WERI-Rb-1 (cell line): ENCODE results near the gene CAMTA1.
A peak's percentile ranks its signal among the peaks of the same experiment; 100 is the strongest.

Source experiments
- DNase-seq: peaks from one replicate; pipeline ENCODE4 v3.0.0-alpha.2; 2020
- H3K27ac ChIP-seq: fragments of 250-450 bp; sonication (Bioruptor Pico); 2 replicates; pipeline ENCODE4 v1.5.1; 2020; ENCODE audit warnings: mild to moderate bottlenecking, moderate library complexity
- H3K27me3 ChIP-seq: fragments of 250-450 bp; sonication (Bioruptor Pico); 2 replicates; pipeline ENCODE4 v1.5.1; 2021; ENCODE audit warnings: mild to moderate bottlenecking, low read depth, moderate library complexity; ENCODE audit not compliant: insufficient read depth, severe bottlenecking
- H3K36me3 ChIP-seq: fragments of 250-450 bp; sonication (Bioruptor Pico); 2 replicates; pipeline ENCODE4 v1.5.1; 2020; ENCODE audit warnings: mild to moderate bottlenecking, moderate library complexity
- H3K4me3 ChIP-seq: 2 replicates; pipeline ENCODE4 v1.5.1; 2011; ENCODE audit warnings: low read depth, mild to moderate bottlenecking, control low read depth, low read length
- H3K9me3 ChIP-seq: fragments of 250-450 bp; sonication (Bioruptor Pico); 2 replicates; pipeline ENCODE4 v1.5.1; 2021; ENCODE audit warnings: mild to moderate bottlenecking, moderate library complexity; ENCODE audit not compliant: severe bottlenecking
- TF ChIP-seq, protein P1 (sequence below): IDR thresholded peaks from 2 replicates; pipeline ENCODE4 v1.5.1; 2011; ENCODE audit warnings: low read depth, mild to moderate bottlenecking, control low read depth, inconsistent platforms, low read length

CAMTA1 gene

DNA sequence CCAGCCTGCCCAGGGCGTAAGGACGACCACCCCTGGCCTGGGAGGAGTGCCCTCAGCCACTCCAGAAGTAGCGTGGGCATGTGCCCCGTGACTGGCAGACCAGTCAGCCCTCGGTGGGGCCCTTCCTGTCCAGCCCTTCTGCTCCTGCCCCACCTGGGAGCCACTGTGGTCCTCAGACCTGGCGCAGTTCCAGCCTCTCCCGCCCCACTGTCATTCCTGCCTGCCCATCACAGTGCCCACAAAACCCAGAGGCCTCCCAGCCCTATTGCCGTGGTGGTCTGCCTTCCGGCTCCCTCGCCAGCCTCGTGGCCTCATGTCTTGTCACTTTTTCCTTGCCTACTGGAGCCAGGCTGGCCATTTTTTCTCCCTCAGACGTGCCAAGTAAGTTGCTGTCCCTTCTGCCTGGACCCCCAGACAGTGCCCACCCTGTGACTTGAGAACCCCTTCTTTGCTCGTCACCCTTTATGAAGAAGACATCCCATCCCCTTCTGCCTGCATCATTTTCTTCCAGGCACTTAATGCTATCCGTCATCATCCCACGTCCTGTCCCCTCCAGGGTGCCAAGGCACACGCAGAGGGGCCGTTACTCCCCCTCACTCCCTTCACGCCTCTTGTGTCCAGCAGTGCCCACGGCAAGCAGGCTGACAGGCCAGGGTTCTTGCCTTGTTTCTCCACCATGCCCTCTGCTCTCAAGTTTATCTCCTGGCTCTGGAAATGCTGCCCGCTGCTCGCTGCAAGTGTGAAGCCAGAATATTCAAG is 122.6 kb downstream of the CAMTA1 start:
- Histone ChIP-seq H3K27me3 (no peaks in the 10 kb centered on the region), H3K27ac (no peak overlapping the region), H3K36me3 (no peaks in the 10 kb centered on the region), H3K9me3 (no peaks in the 10 kb centered on the region), H3K4me3 (no peak overlapping the region)
- no peak for DNase-seq
- TF ChIP-seq, protein P1, sequence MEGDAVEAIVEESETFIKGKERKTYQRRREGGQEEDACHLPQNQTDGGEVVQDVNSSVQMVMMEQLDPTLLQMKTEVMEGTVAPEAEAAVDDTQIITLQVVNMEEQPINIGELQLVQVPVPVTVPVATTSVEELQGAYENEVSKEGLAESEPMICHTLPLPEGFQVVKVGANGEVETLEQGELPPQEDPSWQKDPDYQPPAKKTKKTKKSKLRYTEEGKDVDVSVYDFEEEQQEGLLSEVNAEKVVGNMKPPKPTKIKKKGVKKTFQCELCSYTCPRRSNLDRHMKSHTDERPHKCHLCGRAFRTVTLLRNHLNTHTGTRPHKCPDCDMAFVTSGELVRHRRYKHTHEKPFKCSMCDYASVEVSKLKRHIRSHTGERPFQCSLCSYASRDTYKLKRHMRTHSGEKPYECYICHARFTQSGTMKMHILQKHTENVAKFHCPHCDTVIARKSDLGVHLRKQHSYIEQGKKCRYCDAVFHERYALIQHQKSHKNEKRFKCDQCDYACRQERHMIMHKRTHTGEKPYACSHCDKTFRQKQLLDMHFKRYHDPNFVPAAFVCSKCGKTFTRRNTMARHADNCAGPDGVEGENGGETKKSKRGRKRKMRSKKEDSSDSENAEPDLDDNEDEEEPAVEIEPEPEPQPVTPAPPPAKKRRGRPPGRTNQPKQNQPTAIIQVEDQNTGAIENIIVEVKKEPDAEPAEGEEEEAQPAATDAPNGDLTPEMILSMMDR = no peak

DNA sequence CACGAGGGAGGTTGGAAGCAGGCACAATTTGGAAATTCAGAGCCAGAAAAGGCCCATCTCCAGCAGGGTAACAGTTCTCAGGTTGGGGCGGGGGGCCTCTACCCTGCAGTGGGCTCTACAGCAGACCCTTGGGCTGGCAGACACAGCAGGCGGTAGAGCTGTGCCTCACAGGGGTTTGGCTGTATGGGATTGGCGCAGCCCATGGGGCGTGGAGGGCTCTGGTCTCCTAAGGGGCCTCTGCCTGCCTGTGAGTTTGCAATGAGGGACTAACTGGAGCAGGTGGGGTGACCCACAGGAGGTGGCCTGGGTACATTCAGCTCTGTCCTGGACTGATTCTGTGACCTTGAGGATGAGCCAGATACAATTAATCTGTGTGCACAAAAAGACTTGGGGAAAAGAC is 124.1 kb downstream of the CAMTA1 start:
- TF ChIP-seq, protein P1 = no peak
- DNase-seq = no peak
- Histone ChIP-seq H3K27ac (no peak overlapping the region), H3K9me3 (no peaks in the 10 kb centered on the region), H3K36me3 (no peaks in the 10 kb centered on the region), H3K4me3 (no peak overlapping the region), H3K27me3 (no peaks in the 10 kb centered on the region)

DNA sequence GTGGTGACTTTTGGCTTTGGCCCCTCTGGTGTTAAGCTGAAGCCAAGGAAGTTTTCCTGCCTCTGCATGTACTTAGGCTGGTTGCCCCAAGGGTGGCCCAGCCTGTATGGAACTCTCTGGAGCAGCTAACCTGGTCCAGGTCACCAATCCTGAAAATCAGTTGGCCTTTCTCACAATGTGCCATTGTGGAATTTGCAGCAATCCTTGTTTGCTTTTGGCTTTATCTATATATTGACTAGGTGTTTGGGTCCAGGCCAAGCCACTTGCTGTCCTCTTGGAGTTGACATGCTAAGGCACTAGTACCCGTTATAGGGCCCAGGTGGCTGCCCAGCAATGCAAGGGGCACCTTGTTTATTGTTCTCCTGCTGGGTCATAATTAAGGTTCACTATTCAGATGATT is 124.6 kb downstream of the CAMTA1 start:
- H3K36me3 ChIP-seq = no peaks in the 10 kb centered on the region
- H3K9me3 ChIP-seq = no peaks in the 10 kb centered on the region
- no peak overlapping the region for H3K4me3 ChIP-seq
- DNase-seq = no peak
- TF ChIP-seq, protein P1 = no peak
- no peaks in the 10 kb centered on the region for H3K27me3 ChIP-seq
- no peak overlapping the region for H3K27ac ChIP-seq

DNA sequence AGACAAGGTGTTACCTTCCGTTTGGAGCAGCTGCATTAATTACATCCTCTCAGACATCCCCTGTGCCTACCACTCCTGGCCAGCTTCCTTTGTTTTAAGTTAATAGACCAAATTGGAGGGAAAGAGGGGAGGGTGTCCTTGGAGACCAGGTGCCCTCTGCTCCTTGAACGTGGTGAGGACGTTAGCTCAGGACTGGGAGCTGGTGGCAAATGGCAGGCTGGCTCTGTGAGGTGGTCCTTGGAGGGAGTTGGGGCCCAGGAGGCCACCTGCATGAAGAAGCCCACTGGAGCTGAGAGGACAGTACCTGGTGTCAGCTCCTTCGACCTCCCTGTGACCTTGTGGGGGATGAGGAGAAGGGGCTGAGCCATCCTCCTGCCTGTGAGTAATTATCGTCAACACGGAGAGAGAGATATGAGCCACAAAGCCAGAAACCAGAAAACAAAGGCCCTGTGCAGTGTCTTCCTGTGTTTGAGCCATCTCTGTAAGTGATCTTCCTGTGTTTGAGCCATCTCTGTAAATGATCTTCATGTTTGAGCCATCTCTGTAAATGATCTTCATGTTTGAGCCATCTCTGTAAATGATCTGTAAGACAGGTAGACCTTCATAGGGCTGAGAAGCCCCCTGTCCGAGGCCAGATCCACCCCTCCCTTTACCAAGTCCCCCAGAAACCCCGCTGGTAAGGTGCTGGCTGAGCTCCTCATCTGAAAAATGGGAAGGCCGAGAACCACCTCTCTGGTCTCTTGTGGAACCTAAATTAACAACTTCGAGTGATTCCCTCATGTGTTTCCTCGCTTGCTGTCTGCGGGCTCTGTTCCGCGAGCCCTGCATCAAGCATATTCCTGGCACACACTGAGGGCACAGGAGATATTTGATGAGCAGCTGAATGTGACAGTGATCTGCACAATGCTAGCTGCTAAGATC is 126.0 kb downstream of the CAMTA1 start:
- DNase-seq = no peak
- TF ChIP-seq, protein P1 = no peak
- peak overlapping the region; percentile 76 for H3K27ac ChIP-seq

DNA sequence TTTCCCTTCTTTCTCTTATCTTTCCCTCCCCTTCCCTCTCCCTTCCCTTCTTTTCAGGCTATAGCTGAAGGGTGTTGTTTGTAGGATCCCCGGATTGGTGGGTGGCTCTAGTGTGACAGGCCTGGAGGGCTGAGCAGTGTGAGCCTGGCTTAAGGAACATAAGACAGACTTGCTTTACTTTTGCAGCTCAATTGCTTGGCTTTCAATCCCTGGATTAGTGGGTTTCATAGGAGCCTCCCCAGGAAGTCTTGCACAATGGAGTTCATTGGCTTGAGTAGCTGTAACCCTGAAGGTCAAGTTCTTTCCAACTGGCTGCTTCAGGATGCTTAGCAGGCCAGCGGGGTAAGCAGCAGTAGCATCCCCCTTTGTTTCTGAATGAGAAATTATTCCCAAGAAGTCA is 126.7 kb downstream of the CAMTA1 start:
- no peaks in the 10 kb centered on the region for H3K27me3 ChIP-seq
- TF ChIP-seq, protein P1 = no peak
- H3K27ac ChIP-seq = peak overlapping the region; percentile 76
- H3K4me3 ChIP-seq = no peak overlapping the region
- no peaks in the 10 kb centered on the region for H3K9me3 ChIP-seq
- no peaks in the 10 kb centered on the region for H3K36me3 ChIP-seq
- DNase-seq = peak; percentile 86

More for the DNA sequence above, 126.0 kb downstream of the CAMTA1 start:
- no peaks in the 10 kb centered on the region for H3K9me3 ChIP-seq
- no peaks in the 10 kb centered on the region for H3K27me3 ChIP-seq
- no peak overlapping the region for H3K4me3 ChIP-seq
- no peaks in the 10 kb centered on the region for H3K36me3 ChIP-seq
